ENCODE results near the gene MMP10.

The MMP10 gene

DNA sequence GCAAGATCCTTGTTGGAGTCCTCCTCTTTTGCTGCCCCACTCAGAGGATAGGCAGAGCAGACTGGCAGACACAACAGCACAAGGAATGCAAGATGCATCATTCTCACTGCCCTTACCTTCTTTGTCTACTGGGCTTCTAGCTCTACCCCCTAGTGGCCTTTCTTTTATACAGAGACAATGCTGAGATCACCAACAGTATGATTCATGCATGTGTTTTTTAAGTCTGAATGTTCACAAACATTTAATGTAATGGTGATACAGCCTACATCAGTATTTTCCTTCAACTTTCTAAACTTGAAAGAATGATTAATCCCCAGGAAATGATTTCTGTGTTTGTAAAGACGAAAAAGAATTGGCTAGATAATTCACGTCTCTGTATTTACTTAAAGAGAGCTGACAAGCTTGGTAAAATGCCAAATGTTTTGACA lies at the start of gene MMP10:
Gene MMP10 (minus strand): TSS at position 138 of the 428 bp plus-strand sequence. CDS start 37 bp downstream, at position 101.
- DNase-seq (ENCODE audit: low spot score) = no peak

GRCh38 chr11:102829316-102830000 lies 49.0 kb upstream of the MMP10 start:
- DNase-seq (ENCODE audit: low spot score) = no peak

GRCh38 chr11:102824556-102824955 lies 44.1 kb upstream of the MMP10 start:
- DNase-seq (ENCODE audit: low spot score) = no peak

GRCh38 chr11:102819491-102819890 lies 39.1 kb upstream of the MMP10 start:
- DNase-seq (ENCODE audit: low spot score) = no peak

- no peak for DNase-seq (ENCODE audit: low spot score)
Measured at GRCh38 chr11:102813484-102813883, 33.1 kb upstream of the MMP10 start.

DNA sequence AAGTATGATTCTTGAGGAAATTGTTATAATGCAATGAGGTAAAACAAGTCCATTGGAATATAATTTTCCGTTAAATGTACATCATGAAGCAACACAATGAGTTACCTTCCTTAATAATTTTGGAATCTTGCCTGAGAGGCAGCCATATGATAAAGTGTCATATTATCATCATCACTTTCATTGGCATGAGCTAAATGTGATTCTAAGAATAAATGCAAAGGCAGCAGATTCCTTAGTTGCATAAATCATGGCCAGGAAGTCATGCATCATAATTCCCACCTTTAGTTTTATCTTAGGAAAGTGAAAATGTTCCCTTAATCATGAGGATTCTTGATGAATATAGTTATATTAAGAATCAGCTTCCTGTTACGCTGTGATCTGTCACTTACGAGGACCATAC lies 31.8 kb upstream of the MMP10 start:
- DNase-seq (ENCODE audit: low spot score) = no peak

DNA sequence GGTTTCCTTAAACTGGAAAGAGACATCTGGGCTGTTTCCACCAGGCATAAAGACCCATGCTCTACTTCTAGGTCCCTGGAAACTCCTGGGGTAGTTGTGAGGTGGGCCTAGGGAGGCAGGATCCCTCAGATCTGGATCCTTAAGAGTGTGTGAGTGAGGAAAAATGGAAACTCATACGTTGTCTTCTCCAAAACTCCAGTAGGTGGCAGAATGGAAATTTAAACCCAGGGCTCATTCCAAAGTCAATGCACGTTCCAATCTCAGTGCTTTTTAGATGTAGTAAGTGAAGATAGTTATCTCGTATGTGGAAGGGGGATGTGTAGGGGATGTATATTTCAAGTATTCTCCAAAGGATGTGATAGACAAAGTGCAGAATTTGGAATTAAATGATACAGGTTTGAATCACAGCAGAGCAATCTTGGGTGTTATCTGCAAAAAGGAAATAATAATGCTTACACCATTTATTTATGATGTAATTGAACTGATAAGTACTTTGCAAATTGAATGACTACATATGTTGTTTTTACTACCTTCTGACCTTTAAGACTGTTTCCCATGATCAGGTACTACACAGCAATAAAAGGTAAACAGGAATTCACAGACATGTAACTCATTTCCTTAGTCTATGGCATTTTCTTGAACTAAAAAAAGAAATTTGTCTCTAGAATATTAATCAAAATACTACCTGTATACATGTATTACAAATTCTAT lies 30.7 kb upstream of the MMP10 start:
- no peak for DNase-seq (ENCODE audit: low spot score)

DNA sequence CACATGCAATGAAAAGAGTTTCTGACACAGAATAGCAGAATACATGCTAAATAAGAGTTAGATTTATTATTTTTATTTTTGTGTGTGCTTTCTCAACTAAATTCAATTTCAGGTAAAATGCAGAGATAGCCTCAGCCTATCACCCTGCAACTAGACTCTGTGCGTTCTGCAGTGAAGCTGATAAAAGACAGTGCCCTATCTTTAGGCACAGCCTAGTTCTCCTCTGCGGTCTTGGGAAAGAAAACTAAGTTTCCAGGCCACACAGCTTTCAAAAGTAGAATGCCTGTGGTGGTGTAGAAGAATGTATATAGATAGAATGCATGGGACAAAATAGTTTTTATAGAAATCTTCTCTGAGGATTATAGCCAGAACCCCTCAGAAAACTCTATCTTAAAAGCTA lies 29.5 kb upstream of the MMP10 start:
- no peak for DNase-seq (ENCODE audit: low spot score)

- no peak for DNase-seq (ENCODE audit: low spot score)
Measured at GRCh38 chr11:102807921-102808320, 27.5 kb upstream of the MMP10 start.

DNA sequence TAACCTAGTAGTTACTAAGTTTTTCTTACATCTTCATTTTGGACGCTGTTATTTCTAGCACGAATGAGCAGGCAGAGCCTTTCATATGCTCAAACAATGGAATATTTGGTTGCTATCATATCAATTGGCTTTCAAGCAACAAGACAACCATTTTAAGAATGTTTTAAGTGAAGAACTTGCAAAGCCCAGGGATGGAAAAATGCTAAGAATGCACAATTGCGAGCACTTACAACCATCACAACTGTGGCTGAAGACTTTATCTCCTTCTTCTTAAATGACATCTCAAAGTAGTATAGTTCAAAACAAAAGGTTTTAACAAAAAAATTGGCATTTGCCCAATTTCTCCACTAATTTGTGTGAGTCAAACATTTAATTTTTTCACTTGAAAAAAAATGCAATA lies 25.9 kb upstream of the MMP10 start:
- DNase-seq (ENCODE audit: low spot score) = no peak

GRCh38 chr11:102802341-102802740 lies 21.9 kb upstream of the MMP10 start:
- DNase-seq (ENCODE audit: low spot score) = no peak

DNA sequence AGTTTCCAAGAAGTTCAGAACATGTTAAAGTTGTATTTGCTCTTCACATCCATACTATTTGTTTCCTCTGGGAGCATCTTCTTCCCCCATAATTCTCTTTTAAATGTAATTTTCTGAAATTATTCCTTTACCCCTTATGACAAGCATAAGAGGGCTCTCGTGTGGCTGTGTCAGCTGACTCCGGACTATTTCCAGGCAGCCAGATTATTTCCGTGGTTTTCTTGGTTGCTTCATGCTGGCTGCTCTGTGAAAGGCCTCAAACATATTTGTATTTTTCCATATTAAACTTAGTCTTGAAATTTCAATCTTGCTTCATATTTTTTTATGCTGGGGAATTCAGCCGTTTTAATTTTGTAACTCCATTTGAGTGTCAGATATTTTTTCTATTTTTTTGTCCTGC lies 20.3 kb upstream of the MMP10 start:
- no peak for DNase-seq (ENCODE audit: low spot score)

DNA sequence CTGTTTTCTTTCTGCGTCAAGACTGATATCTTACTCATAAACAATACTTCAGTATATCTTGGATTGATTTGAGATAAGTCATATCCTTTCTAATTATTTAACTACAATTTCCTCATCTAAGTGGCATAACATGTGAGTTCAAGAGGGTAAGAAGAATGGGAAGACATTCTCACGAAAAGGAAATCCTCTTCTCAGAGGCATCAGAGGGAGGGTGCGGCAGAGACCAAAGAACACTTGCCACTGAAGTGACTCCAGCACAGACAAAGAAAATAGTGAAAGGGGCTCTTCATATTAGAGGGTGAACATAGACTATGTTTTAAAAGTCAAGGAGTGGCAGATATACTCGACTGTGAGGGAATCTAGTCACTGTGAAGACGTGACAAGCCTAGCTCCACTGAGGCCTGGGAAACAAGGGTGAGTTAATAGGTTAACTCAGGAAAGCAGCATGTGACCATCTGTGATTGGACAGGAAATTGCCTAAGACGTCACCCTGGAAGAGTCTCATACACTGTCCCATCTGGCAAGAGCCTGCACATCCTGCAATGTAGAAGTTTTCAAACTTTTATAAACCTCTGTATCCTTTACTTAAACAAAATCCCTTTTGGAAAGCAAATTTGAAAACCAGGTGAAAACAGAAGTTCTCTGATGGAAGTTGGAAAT lies 19.4 kb upstream of the MMP10 start:
- no peak for DNase-seq (ENCODE audit: low spot score)

- no peak for DNase-seq (ENCODE audit: low spot score)
Measured at GRCh38 chr11:102798012-102798746, 17.8 kb upstream of the MMP10 start, which contains the start of gene MMP1. TSS of gene MMP1 (minus strand) at chr11:102798160. CDS start at chr11:102798092, 68 bp downstream.

GRCh38 chr11:102794382-102794781 lies 14.0 kb upstream of the MMP10 start:
- DNase-seq (ENCODE audit: low spot score) = no peak

- no peak for DNase-seq (ENCODE audit: low spot score)
Measured at GRCh38 chr11:102793677-102794290, 13.4 kb upstream of the MMP10 start.

DNA sequence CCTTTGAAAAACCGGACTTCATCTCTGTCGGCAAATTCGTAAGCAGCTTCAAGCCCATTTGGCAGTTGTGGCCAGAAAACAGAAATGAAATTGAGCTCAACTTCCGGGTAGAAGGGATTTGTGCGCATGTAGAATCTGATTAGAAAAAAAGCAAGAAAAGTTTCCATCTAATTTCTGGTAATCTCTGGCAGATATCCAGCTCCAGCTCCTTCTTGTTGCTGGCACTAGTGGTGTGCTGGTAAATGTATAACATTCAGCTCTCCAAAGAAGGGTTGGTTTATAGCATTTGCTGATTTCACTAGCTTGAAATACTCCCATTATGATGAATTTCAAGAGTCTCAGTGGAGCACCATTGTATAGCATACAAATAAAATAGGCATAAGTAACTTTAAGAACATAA lies 12.2 kb upstream of the MMP10 start:
- no peak for DNase-seq (ENCODE audit: low spot score)

- no peak for DNase-seq (ENCODE audit: low spot score)
Measured at GRCh38 chr11:102791271-102792036, 11.0 kb upstream of the MMP10 start.

GRCh38 chr11:102788334-102788995 lies 8.0 kb upstream of the MMP10 start:
- no peak for DNase-seq (ENCODE audit: low spot score)

GRCh38 chr11:102784380-102784779 lies 4.0 kb upstream of the MMP10 start:
- DNase-seq (ENCODE audit: low spot score) = no peak

GRCh38 chr11:102783720-102784119 lies 3.3 kb upstream of the MMP10 start:
- DNase-seq (ENCODE audit: low spot score) = no peak
